CD4-positive, alpha-beta T cell (primary cell): ENCODE measurements around the gene CLEC16A. TPM values are rescaled to one million over a fixed set of nuclear protein-coding genes. Genes with fewer than 3 reads are reported as not detected.

Experiments used
- ATAC-seq: fragments of 200-7000 bp; cut with Tn5 transposase; one replicate; pipeline ENCODE4 v1.10.0; 2022; ENCODE audit warnings: mild to moderate bottlenecking; ENCODE audit not compliant: poor library complexity
- CTCF ChIA-PET: fragments of 350-600 bp; sonication (Branson Sonifier 250); formaldehyde crosslinking; loops from one replicate; lab custom pipeline; 2021; ENCODE audit warnings: antibody characterized with exemption, inconsistent platforms; lab: Charles Lee
- POLR2A ChIA-PET: fragments of 350-600 bp; sonication (Branson Sonifier 250); formaldehyde crosslinking; loops from one replicate; lab custom pipeline; 2021; ENCODE audit warnings: antibody characterized with exemption, inconsistent platforms; lab: Charles Lee
- DNase-seq, 14 experiments: peaks; one replicate each; pipeline ENCODE4 v3.0.0-alpha.2; 2013 to 2020; ENCODE audit warnings: mixed read lengths in 2 of 14
- H3K27ac ChIP-seq, 2 donors: one replicate each; pipeline versions ENCODE4 v1.5.1 to v1.7.0; 2013; ENCODE audit warnings: low read length in 2 of 2, low read depth in 1 of 2, mild to moderate bottlenecking in 1 of 2
- H3K27me3 ChIP-seq, 2 experiments: 1 replicate in 1 of 2; 2 replicates in 1 of 2; pipeline versions ENCODE4 v1.6.1 to v1.7.0; 2013; ENCODE audit warnings: low read length in 2 of 2, control low read depth in 1 of 2, mild to moderate bottlenecking in 1 of 2, moderate library complexity in 1 of 2; ENCODE audit not compliant: insufficient read depth in 2 of 2, control insufficient read depth in 1 of 2
- H3K36me3 ChIP-seq: one replicate; pipeline ENCODE4 v1.6.1; 2013; ENCODE audit warnings: low read length, control low read depth; ENCODE audit not compliant: insufficient read depth
- H3K4me1 ChIP-seq: one replicate; pipeline ENCODE4 v1.6.1; 2013; ENCODE audit warnings: low read length, control low read depth; ENCODE audit not compliant: insufficient read depth
- H3K4me3 ChIP-seq: one replicate; pipeline ENCODE4 v1.5.1; 2013; ENCODE audit warnings: mild to moderate bottlenecking, low read length, moderate library complexity
- H3K9me3 ChIP-seq, 2 experiments: 1 replicate in 1 of 2; 2 replicates in 1 of 2; pipeline versions ENCODE4 v1.6.1 to v1.7.0; 2013; ENCODE audit warnings: low read length in 2 of 2, mild to moderate bottlenecking in 2 of 2, control low read depth in 1 of 2, moderate library complexity in 1 of 2; ENCODE audit not compliant: control insufficient read depth in 1 of 2, insufficient read depth in 1 of 2
- H3K27ac Mint-ChIP-seq: one replicate; pipeline ENCODE4 v1.8.0; 2020; ENCODE audit warnings: mixed read lengths
- H3K27me3 Mint-ChIP-seq: one replicate; pipeline ENCODE4 v1.8.0; 2021; ENCODE audit warnings: mixed read lengths
- H3K36me3 Mint-ChIP-seq: one replicate; pipeline ENCODE4 v1.8.0; 2021; ENCODE audit warnings: low read depth, mixed read lengths
- H3K4me1 Mint-ChIP-seq: one replicate; pipeline ENCODE4 v1.8.0; 2021; ENCODE audit warnings: low read depth, mixed read lengths
- H3K4me3 Mint-ChIP-seq: one replicate; pipeline ENCODE4 v1.8.0; 2020; ENCODE audit warnings: mild to moderate bottlenecking, mixed read lengths
- H3K9me3 Mint-ChIP-seq: one replicate; pipeline ENCODE4 v1.8.0; 2020; ENCODE audit warnings: mixed read lengths
- CTCF ChIP-seq: fragments of 200-600 bp; IDR thresholded peaks from one replicate; pipeline ENCODE4 v1.8.0; 2022; ENCODE audit warnings: antibody characterized with exemption, mild to moderate bottlenecking
- intact Hi-C, 2 experiments: fragments of 100-400 bp; cut with DNase I in 1 of 2; cut with micrococcal nuclease in 1 of 2; formaldehyde crosslinking; loops; one replicate each; pipeline versions ENCODE4 v1.15.1 to v1.9.0; 2023 to 2025; cut with DNase I, micrococcal nuclease
- total RNA-seq, 174 experiments: library from RNA in 2 of 174; stranded (reverse) in 2 of 174; gene quantifications; one replicate each; pipeline ENCODE4 v1.2.3 and lab custom pipeline; 2021 to 2026

Gene CLEC16A
- total RNA-seq, 2 experiments from 2014 or later: 21.7 to 22.7 TPM

GRCh38 chr16:10906482-10906881 lies 37.9 kb upstream of the CLEC16A start:
- TF ChIP-seq CTCF: no peak
- no peak overlapping the region for H3K4me3 ChIP-seq
- H3K27me3 ChIP-seq: no peaks in the 10 kb centered on the region
- Mint-ChIP-seq H3K27me3 (no peaks in the 10 kb centered on the region), H3K9me3 (no peaks in the 10 kb centered on the region), H3K4me1 (no peaks in the 10 kb centered on the region), H3K36me3 (no peaks in the 10 kb centered on the region), H3K4me3 (no peak overlapping the region), H3K27ac (no peak overlapping the region)
- DNase-seq (no peak), ATAC-seq (no peak)
- peaks cover 0 to 14% of the 10 kb centered on the region in 2 experiments for H3K9me3 ChIP-seq
- H3K4me1 ChIP-seq: no peaks in the 10 kb centered on the region
- H3K36me3 ChIP-seq: no peaks in the 10 kb centered on the region
- no peak overlapping the region for H3K27ac ChIP-seq
- ChIA-PET CTCF (no interaction called here), POLR2A (no interaction called here)
- intact Hi-C loops: no loop called here

DNA sequence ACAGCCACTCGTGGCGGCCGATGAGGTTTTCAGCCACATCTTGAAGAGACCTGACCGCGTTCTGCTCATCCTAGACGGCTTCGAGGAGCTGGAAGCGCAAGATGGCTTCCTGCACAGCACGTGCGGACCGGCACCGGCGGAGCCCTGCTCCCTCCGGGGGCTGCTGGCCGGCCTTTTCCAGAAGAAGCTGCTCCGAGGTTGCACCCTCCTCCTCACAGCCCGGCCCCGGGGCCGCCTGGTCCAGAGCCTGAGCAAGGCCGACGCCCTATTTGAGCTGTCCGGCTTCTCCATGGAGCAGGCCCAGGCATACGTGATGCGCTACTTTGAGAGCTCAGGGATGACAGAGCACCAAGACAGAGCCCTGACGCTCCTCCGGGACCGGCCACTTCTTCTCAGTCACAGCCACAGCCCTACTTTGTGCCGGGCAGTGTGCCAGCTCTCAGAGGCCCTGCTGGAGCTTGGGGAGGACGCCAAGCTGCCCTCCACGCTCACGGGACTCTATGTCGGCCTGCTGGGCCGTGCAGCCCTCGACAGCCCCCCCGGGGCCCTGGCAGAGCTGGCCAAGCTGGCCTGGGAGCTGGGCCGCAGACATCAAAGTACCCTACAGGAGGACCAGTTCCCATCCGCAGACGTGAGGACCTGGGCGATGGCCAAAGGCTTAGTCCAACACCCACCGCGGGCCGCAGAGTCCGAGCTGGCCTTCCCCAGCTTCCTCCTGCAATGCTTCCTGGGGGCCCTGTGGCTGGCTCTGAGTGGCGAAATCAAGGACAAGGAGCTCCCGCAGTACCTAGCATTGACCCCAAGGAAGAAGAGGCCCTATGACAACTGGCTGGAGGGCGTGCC lies 37.2 kb upstream of the CLEC16A start:
- intact Hi-C loops: no loop called here
- Histone ChIP-seq H3K27ac (no peak overlapping the region), H3K4me3 (no peak overlapping the region), H3K4me1 (no peaks in the 10 kb centered on the region), H3K9me3 (peaks cover 0 to 9% of the 10 kb centered on the region in 2 experiments), H3K27me3 (no peaks in the 10 kb centered on the region), H3K36me3 (no peaks in the 10 kb centered on the region)
- H3K9me3 Mint-ChIP-seq: no peaks in the 10 kb centered on the region
- ATAC-seq (no peak), DNase-seq (no peak)
- no peak overlapping the region for H3K4me3 Mint-ChIP-seq
- TF ChIP-seq CTCF: no peak
- H3K27ac Mint-ChIP-seq: no peak overlapping the region
- H3K27me3 Mint-ChIP-seq: no peaks in the 10 kb centered on the region
- H3K4me1 Mint-ChIP-seq: no peaks in the 10 kb centered on the region
- ChIA-PET CTCF (no interaction called here), POLR2A (no interaction called here)
- H3K36me3 Mint-ChIP-seq: no peaks in the 10 kb centered on the region

- no peaks in the 10 kb centered on the region for H3K36me3 Mint-ChIP-seq
- ChIA-PET CTCF (no interaction called here), POLR2A (no interaction called here)
- H3K27me3 Mint-ChIP-seq: no peaks in the 10 kb centered on the region
- no peak for TF ChIP-seq CTCF
- no peak overlapping the region for H3K27ac Mint-ChIP-seq
- no peaks in the 10 kb centered on the region for H3K9me3 Mint-ChIP-seq
- no peak for DNase-seq
- no peaks in the 10 kb centered on the region for H3K27me3 ChIP-seq
- H3K36me3 ChIP-seq: no peaks in the 10 kb centered on the region
- no peak overlapping the region for H3K4me3 ChIP-seq
- peaks cover 0 to 5% of the 10 kb centered on the region in 2 experiments for H3K9me3 ChIP-seq
- no peak overlapping the region for H3K27ac ChIP-seq
- H3K4me1 ChIP-seq: no peaks in the 10 kb centered on the region
- intact Hi-C loops: no loop called here
- H3K4me3 Mint-ChIP-seq: no peak overlapping the region
- H3K4me1 Mint-ChIP-seq: no peaks in the 10 kb centered on the region
- ATAC-seq: no peak
These were observed 36.7 kb upstream of the CLEC16A start for GRCh38 chr16:10907757-10908045.
